CD4-positive, alpha-beta T cell treated with Interferon gamma for 1 hour (primary cell): ENCODE results near the gene SIRT2.
"Not testable (repeated sequence)": the region's sequence is repeated elsewhere in the genome, so short reads cannot be mapped to it uniquely, and the experiment has no call there.

ENCODE experiments used
- DNase-seq: peaks from one replicate; pipeline ENCODE4 v3.0.0-alpha.2; 2020

SIRT2 gene

GRCh38 chr19:38892841-38893240 is 6.6 kb downstream of the SIRT2 start:
- DNase-seq = no peak

GRCh38 chr19:38891771-38892170 is 7.6 kb downstream of the SIRT2 start:
- DNase-seq = no peak

GRCh38 chr19:38890686-38891085 is 8.7 kb downstream of the SIRT2 start:
- no peak for DNase-seq

- no peak for DNase-seq
These were observed 9.6 kb downstream of the SIRT2 start for GRCh38 chr19:38889803-38890202.

GRCh38 chr19:38888876-38889275 is 10.5 kb downstream of the SIRT2 start:
- no peak for DNase-seq

- not testable (repeated sequence) for DNase-seq
These were observed 14.7 kb downstream of the SIRT2 start for GRCh38 chr19:38884691-38885090.

GRCh38 chr19:38883286-38883685 is 16.1 kb downstream of the SIRT2 start:
- no peak for DNase-seq

- no peak for DNase-seq
These were observed 18.4 kb downstream of the SIRT2 start for GRCh38 chr19:38880882-38881609.

- no peak for DNase-seq
These were observed 19.1 kb downstream of the SIRT2 start for GRCh38 chr19:38880076-38880881.

- no peak for DNase-seq
These were observed 20.0 kb downstream of the SIRT2 start for GRCh38 chr19:38879400-38879751.

GRCh38 chr19:38878575-38879399 is 20.6 kb downstream of the SIRT2 start:
- DNase-seq = no peak

GRCh38 chr19:38877781-38878574 is 21.4 kb downstream of the SIRT2 start, which contains the start of gene RINL:
RINL (minus strand) TSS chr19:38878275; CDS start chr19:38876742, 1,533 bp downstream.
- DNase-seq = peak; percentile 81

- DNase-seq = no peak
These were observed 23.6 kb downstream of the SIRT2 start for GRCh38 chr19:38875656-38876395.

GRCh38 chr19:38873400-38873799 is 26.0 kb downstream of the SIRT2 start:
- DNase-seq = not testable (repeated sequence)

GRCh38 chr19:38870612-38871011 is 28.8 kb downstream of the SIRT2 start:
- DNase-seq = no peak

GRCh38 chr19:38869836-38870607 is 29.4 kb downstream of the SIRT2 start:
- DNase-seq = peak; percentile 95

GRCh38 chr19:38869160-38869835 is 30.1 kb downstream of the SIRT2 start:
- DNase-seq = peak; percentile 37

GRCh38 chr19:38868551-38868950 is 30.9 kb downstream of the SIRT2 start:
- no peak for DNase-seq

- DNase-seq = no peak
These were observed 32.1 kb downstream of the SIRT2 start for GRCh38 chr19:38867171-38867780.
